ENCODE measurements around the gene METTL21A. TPM values are rescaled to one million over a fixed set of nuclear protein-coding genes. Genes with fewer than 3 reads are reported as not detected.

METTL21A gene
- total RNA-seq, 1 donor from 2014 or later, result 10.8 TPM

GRCh38 chr2:207584952-207585351 lies 40.2 kb downstream of the METTL21A start:
- intact Hi-C loops (cut with DNase I), result no loop called here
- no peak for DNase-seq (ENCODE audit: low spot score)

- DNase-seq (ENCODE audit: low spot score), result no peak
- intact Hi-C loops (cut with DNase I), result no loop called here
Observed at GRCh38 chr2:207571370-207571769, 53.8 kb downstream of the METTL21A start.

- intact Hi-C loops (cut with DNase I), result no loop called here
Observed at GRCh38 chr2:207567671-207568070, 57.5 kb downstream of the METTL21A start.

GRCh38 chr2:207565736-207566500 lies 59.3 kb downstream of the METTL21A start:
- no peak for DNase-seq (ENCODE audit: low spot score)
- intact Hi-C loops (cut with DNase I), result no loop called here

More at GRCh38 chr2:207567671-207568070, 57.5 kb downstream of the METTL21A start:
- no peak for DNase-seq (ENCODE audit: low spot score)

Other genes with a start within 250 kb of the METTL21A start
- 46.9 TPM for gene CREB1, start 95.4 kb downstream of the METTL21A start, total RNA-seq
- 12.0 TPM for gene CCNYL1, start 86.2 kb upstream of the METTL21A start, total RNA-seq
- gene FZD5, start 144.5 kb upstream of the METTL21A start, total RNA-seq, result 3.7 TPM

Measured in cardiac septum (tissue), 1 donor.